Measurements from ENCODE around the gene LRRC3. TPM values are rescaled to one million over a fixed set of nuclear protein-coding genes. Genes with fewer than 3 reads are reported as not detected.

LRRC3 gene
- polyA plus RNA-seq, 3 donors: 4.1 to 6.0 (median 5.8) TPM

Other genes starting within 250 kb of the LRRC3 start
- gene ICOSLG, start 214.6 kb upstream of the LRRC3 start, polyA plus RNA-seq (ENCODE audit: insufficient read length in 3 of 3): 10 to 100 TPM in 1 of 3 donors, 1 to 10 TPM in 2; 5.1 to 14.9 (median 8.4) TPM
- not detected for gene DNMT3L, start 193.6 kb upstream of the LRRC3 start, polyA plus RNA-seq (ENCODE audit: insufficient read length in 3 of 3)
- under 1 TPM; 0.49 to 0.80 (median 0.50) TPM for gene AIRE, start 169.6 kb upstream of the LRRC3 start, polyA plus RNA-seq (ENCODE audit: insufficient read length in 3 of 3)
- gene PFKL, start 155.5 kb upstream of the LRRC3 start, polyA plus RNA-seq (ENCODE audit: insufficient read length in 3 of 3): 100 to 1,000 TPM; 101 to 165 (median 162) TPM
- 10 to 100 TPM; 14.9 to 38.7 (median 31.9) TPM for gene CFAP410, start 116.1 kb upstream of the LRRC3 start, polyA plus RNA-seq (ENCODE audit: insufficient read length in 3 of 3)
- 1 to 10 TPM in 2 of 3 donors, under 1 TPM in 1; 0.81 to 1.4 (median 1.2) TPM for gene TRPM2, start 101.9 kb upstream of the LRRC3 start, polyA plus RNA-seq (ENCODE audit: insufficient read length in 3 of 3)
- not detected for gene KRTAP10-1, start 84.7 kb downstream of the LRRC3 start, polyA plus RNA-seq (ENCODE audit: insufficient read length in 3 of 3)
- not detected for gene KRTAP10-2, start 96.0 kb downstream of the LRRC3 start, polyA plus RNA-seq (ENCODE audit: insufficient read length in 3 of 3)
- not detected for gene KRTAP10-3, start 103.3 kb downstream of the LRRC3 start, polyA plus RNA-seq (ENCODE audit: insufficient read length in 3 of 3)
- not detected for gene KRTAP10-4, start 118.2 kb downstream of the LRRC3 start, polyA plus RNA-seq (ENCODE audit: insufficient read length in 3 of 3)
- gene KRTAP10-5, start 125.1 kb downstream of the LRRC3 start, polyA plus RNA-seq (ENCODE audit: insufficient read length in 3 of 3): not detected
- gene KRTAP10-6, start 137.0 kb downstream of the LRRC3 start, polyA plus RNA-seq (ENCODE audit: insufficient read length in 3 of 3): not detected
- not detected for gene KRTAP10-7, start 145.1 kb downstream of the LRRC3 start, polyA plus RNA-seq (ENCODE audit: insufficient read length in 3 of 3)
- gene KRTAP10-8, start 156.6 kb downstream of the LRRC3 start, polyA plus RNA-seq (ENCODE audit: insufficient read length in 3 of 3): not detected
- gene KRTAP10-9, start 171.6 kb downstream of the LRRC3 start, polyA plus RNA-seq (ENCODE audit: insufficient read length in 3 of 3): not detected
- not detected for gene KRTAP10-10, start 181.8 kb downstream of the LRRC3 start, polyA plus RNA-seq (ENCODE audit: insufficient read length in 3 of 3)
- not detected for gene KRTAP10-11, start 190.9 kb downstream of the LRRC3 start, polyA plus RNA-seq (ENCODE audit: insufficient read length in 3 of 3)
- gene KRTAP12-4, start 199.1 kb downstream of the LRRC3 start, polyA plus RNA-seq (ENCODE audit: insufficient read length in 3 of 3): not detected
- not detected for gene KRTAP12-3, start 202.4 kb downstream of the LRRC3 start, polyA plus RNA-seq (ENCODE audit: insufficient read length in 3 of 3)
- gene KRTAP12-2, start 211.4 kb downstream of the LRRC3 start, polyA plus RNA-seq (ENCODE audit: insufficient read length in 3 of 3): not detected
- gene KRTAP12-1, start 226.7 kb downstream of the LRRC3 start, polyA plus RNA-seq (ENCODE audit: insufficient read length in 3 of 3): not detected
- gene KRTAP10-12, start 241.7 kb downstream of the LRRC3 start, polyA plus RNA-seq (ENCODE audit: insufficient read length in 3 of 3): not detected